ENCODE results near the gene TMEM242. TPM values are rescaled to one million over a fixed set of nuclear protein-coding genes. Genes with fewer than 3 reads are reported as not detected.
A peak's percentile ranks its signal among the peaks of the same experiment; 100 is the strongest.

The TMEM242 gene
- total RNA-seq (10 to 100 TPM in 1 of 4 donors, 1 to 10 TPM in 3; 6.1 to 10.0 (median 7.7) TPM), polyA plus RNA-seq (1 to 10 TPM; 1.8 to 6.9 (median 3.5) TPM)

DNA sequence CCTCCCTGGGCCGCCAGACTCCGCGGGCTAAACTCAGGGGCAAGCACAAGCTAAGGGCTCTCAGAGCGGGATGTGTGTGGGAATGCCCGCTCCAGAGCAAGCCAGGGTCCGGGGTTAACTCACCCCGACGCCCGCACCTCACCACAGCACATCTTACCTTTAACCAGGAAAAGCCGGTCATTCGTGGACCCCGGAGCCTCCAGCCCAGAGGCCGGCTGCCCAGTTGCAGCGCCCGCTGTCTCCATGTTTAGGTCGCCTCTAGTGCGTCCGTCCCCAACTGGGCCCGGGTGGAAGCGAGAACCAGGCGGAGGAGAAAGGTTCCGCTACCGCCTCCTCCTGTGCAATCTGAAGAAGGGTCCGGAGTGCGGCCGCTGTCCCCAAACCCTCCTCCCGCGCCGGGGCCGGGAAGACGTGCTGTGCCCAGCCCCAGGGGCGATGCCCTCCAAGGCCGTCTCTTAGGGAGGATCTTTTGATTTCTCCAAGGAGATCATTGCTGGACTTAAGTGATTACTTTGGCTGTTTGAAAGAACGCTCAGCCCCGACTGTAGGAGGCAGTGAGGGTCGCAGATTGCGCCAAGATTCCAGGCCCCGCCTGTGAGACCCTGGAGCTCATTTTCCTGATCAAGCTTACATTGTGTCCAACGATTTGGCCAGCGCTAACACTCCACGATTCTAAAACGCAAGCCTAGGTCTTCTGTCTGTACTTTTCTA, at the start of gene TMEM242:
Gene TMEM242, minus strand, starts transcription at position 265 of the 711 bp plus-strand sequence. Its CDS starts 20 bp downstream, at position 245.
- 0% methylated on average over 42 of the region's 42 CpGs for WGBS, 2 donors

DNA sequence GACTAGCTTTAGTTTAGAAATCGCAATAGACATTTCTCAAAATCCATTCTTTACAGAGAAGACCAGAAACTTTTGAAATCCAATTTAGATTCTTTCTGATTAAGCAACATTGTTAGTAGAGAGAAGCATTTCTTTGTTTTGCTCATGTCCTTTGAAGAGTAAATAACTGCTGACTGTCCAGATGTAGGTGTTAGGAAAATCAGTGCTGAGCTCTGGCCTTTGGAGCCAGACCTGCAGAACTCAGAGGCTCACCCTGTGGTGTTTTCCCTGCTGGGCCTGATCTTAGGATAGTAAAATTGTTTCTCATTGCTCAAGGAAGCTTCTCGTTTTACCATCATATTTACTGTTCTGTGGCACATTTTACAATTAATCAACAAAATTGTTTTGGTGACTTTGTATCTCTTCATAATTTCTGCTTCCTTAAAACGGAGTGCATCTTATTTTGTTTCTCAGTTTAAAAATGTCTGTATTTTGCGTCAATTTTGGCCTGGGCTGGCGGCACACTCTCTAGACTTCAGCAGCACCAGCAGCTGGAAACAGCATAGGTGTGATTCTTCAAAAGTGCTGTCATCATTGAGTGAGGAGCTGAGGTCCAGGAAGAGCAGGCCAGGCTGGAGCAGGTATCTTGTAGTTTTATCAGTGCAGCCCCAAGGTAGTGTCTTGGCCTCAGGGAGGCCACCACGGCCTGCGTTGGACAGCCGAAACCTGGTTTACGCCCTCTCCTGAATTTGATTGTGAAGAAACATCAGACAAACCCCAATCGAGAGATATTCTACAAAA, 49.4 kb upstream of the TMEM242 start:
- Histone ChIP-seq H3K36me3 (no peaks in the 10 kb centered on the region), H3K27me3 (no peaks in the 10 kb centered on the region), H3K4me3 (no peak overlapping the region), H3K9me3 (no peaks in the 10 kb centered on the region), H3K4me1 (no peaks in the 10 kb centered on the region), H3K27ac (no peak overlapping the region)
- intact Hi-C loops (cut with DNase I) = no loop called here
- WGBS, 2 donors = 88 to 92% methylated on average over 10 of the region's 10 CpGs
- no peak for DNase-seq
- TF ChIP-seq POLR2AphosphoS5 (IDR thresholded peaks at IDR 0.05) (no peak), POLR2A (IDR thresholded peaks at IDR 0.05) (no peak), EP300 (IDR thresholded peaks at IDR 0.05) (no peak)
- TF ChIP-seq, protein P1, sequence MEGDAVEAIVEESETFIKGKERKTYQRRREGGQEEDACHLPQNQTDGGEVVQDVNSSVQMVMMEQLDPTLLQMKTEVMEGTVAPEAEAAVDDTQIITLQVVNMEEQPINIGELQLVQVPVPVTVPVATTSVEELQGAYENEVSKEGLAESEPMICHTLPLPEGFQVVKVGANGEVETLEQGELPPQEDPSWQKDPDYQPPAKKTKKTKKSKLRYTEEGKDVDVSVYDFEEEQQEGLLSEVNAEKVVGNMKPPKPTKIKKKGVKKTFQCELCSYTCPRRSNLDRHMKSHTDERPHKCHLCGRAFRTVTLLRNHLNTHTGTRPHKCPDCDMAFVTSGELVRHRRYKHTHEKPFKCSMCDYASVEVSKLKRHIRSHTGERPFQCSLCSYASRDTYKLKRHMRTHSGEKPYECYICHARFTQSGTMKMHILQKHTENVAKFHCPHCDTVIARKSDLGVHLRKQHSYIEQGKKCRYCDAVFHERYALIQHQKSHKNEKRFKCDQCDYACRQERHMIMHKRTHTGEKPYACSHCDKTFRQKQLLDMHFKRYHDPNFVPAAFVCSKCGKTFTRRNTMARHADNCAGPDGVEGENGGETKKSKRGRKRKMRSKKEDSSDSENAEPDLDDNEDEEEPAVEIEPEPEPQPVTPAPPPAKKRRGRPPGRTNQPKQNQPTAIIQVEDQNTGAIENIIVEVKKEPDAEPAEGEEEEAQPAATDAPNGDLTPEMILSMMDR (IDR thresholded peaks at IDR 0.05) = no peak

More for the DNA sequence above, at the start of gene TMEM242:
- intact Hi-C loops (cut with DNase I) = loop anchor here (10.0 kb wide), 1 partner anchor 441 kb away; no protein-coding TSS in a partner anchor
- peaks cover 0 to 5% (median 0%) of the 10 kb centered on the region in 4 donors for H3K36me3 ChIP-seq
- peak; percentile 95 for DNase-seq
- peak within 1 kb of the TSS; percentile 93 to 96 (median 96) for H3K27ac ChIP-seq
- peak within 1 kb of the TSS; percentile 69 to 79 (median 75) for H3K4me3 ChIP-seq
- TF ChIP-seq POLR2A (IDR thresholded peaks at IDR 0.05) (peak; percentile 39 to 83), EP300 (IDR thresholded peaks at IDR 0.05) (no peak), POLR2AphosphoS5 (IDR thresholded peaks at IDR 0.05) (peak; percentile 70 to 92 (median 86))
- TF ChIP-seq, protein P1 (IDR thresholded peaks at IDR 0.05) = peak in 3 of 4 experiments; percentile 26 to 44 (median 32)
- no peaks in the 10 kb centered on the region for H3K9me3 ChIP-seq
- H3K4me1 ChIP-seq = peaks cover 0 to 18% (median 14%) of the 10 kb centered on the region in 4 donors
- no peaks in the 10 kb centered on the region for H3K27me3 ChIP-seq

DNA sequence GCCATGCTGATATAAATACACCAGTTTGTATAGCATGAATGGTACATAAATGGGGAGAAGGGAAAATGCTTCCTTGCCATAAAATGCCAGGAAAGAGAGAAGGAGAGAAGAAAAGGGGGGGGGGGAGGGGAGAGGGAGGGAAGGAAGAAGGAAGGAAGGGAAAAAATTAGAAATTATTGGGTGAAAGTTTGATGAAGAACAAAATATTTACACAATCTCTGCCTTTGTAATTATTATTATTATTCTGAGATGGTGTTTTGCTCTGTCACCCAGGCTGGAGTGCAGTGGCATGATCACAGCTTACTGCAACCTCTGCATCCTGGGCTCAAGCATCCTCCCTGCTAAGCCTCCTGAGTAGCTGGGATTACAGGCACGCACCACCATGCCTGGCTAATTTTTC, 47.4 kb upstream of the TMEM242 start:
- Histone ChIP-seq H3K36me3 (no peaks in the 10 kb centered on the region), H3K27me3 (peaks cover 0 to 9% (median 0%) of the 10 kb centered on the region in 3 donors), H3K9me3 (no peaks in the 10 kb centered on the region), H3K27ac (no peak overlapping the region), H3K4me3 (no peak overlapping the region), H3K4me1 (no peaks in the 10 kb centered on the region)
- WGBS, 2 donors = 95 to 97% methylated on average over 1 of the region's 1 CpG
- no peak for DNase-seq
- intact Hi-C loops (cut with DNase I) = no loop called here
- TF ChIP-seq EP300 (IDR thresholded peaks at IDR 0.05) (no peak), POLR2A (IDR thresholded peaks at IDR 0.05) (no peak), POLR2AphosphoS5 (IDR thresholded peaks at IDR 0.05) (no peak)
- TF ChIP-seq, protein P1 (IDR thresholded peaks at IDR 0.05) = no peak

DNA sequence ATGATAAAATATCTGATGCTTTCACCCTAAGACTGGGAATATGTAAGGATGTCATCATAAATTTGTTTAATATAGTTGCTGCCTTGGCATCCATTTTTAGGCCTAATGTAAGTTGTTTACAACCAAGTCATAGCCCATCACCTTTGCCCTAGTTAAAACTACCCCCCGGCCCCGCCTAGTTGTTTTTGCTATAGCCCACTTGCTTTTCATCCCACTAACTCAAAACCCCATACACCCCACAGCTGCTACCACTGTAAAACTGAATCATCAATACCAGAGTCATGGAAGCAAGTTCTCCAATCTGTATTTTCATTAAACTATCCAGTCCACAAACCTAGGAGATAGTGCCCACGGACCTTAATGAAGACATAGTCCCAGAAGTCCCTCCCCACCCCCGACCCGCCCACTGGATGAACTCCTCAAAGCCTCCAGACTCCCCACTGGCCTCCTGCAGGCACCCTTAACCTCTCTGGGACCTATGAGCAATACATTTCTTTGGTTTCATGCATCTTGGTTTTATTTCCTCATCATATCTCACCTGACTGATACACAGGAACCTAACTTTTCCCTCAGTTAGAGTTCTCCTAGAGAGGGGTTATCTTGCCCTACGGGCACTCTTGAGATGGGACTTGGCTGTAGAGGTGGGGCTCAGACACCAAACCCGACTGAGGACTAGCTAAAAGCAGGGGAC, 45.2 kb upstream of the TMEM242 start:
- WGBS, 2 donors = 83 to 85% methylated on average over 7 of the region's 7 CpGs
- Histone ChIP-seq H3K9me3 (no peaks in the 10 kb centered on the region), H3K27me3 (peaks cover 0 to 9% (median 0%) of the 10 kb centered on the region in 3 donors), H3K4me3 (no peak overlapping the region), H3K4me1 (no peaks in the 10 kb centered on the region), H3K36me3 (no peaks in the 10 kb centered on the region), H3K27ac (no peak overlapping the region)
- TF ChIP-seq, protein P1 (IDR thresholded peaks at IDR 0.05) = no peak
- TF ChIP-seq EP300 (IDR thresholded peaks at IDR 0.05) (no peak), POLR2AphosphoS5 (IDR thresholded peaks at IDR 0.05) (no peak)
- intact Hi-C loops (cut with DNase I) = no loop called here
- no peak for DNase-seq
